HCT116 (cell line): ENCODE results near the gene RASL10A. TPM values are rescaled to one million over a fixed set of nuclear protein-coding genes. Genes with fewer than 3 reads are reported as not detected.

ENCODE experiments used
- ATAC-seq: fragments of 200-7000 bp; cut with Tn5 transposase; 2 replicates; pipeline ENCODE4 v1.9.1; 2020; ENCODE audit warnings: mild to moderate bottlenecking, moderate library complexity
- BruUV-seq: library from RNA; stranded (reverse); fragments of 400-500 nt; replicated peaks from 2 replicates; lab custom pipeline; 2021; lab: Mats Ljungman, UMichigan
- CTCF ChIA-PET: fragments of 300-600 bp; sonication (Branson Sonifier 250); formaldehyde crosslinking; loops from one replicate; lab custom pipeline; 2021; ENCODE audit warnings: antibody characterized with exemption; lab: Charles Lee
- POLR2A ChIA-PET: fragments of 300-600, 350-600 bp; sonication (Branson Sonifier 250); formaldehyde crosslinking; loops from one replicate; lab custom pipeline; 2021; ENCODE audit warnings: antibody characterized with exemption; lab: Charles Lee
- RAD21 ChIA-PET, 2 experiments: fragments of 300-600 bp; sonication (Branson Sonifier 250); formaldehyde crosslinking; loops; one replicate each; lab custom pipeline; 2023; ENCODE audit warnings: low total read pairs in 2 of 2; ENCODE audit not compliant: uncharacterized antibody in 2 of 2, unreplicated experiment in 2 of 2, low non-redundant PET in 1 of 2; lab: Charles Lee
- DNase-seq: peaks from one replicate; pipeline ENCODE4 v3.0.0-alpha.2; 2010; ENCODE audit warnings: low read depth, low spot score
- H2AFZ ChIP-seq: fragments of 200-600 bp; shearing (Covaris generic), sonication (generic); 2 replicates; pipeline ENCODE4 v1.6.1; 2017; ENCODE audit warnings: low read depth, mixed run types, mixed read lengths, antibody characterized with exemption, low read length; ENCODE audit not compliant: poor library complexity, severe bottlenecking
- H3K27ac ChIP-seq: 2 replicates; pipeline ENCODE4 v1.5.1; 2012; ENCODE audit warnings: low read depth, low read length
- H3K27me3 ChIP-seq: fragments of 200-600 bp; sonication (generic); 2 replicates; pipeline ENCODE4 v1.6.1; 2016; ENCODE audit warnings: mixed run types, low read length, mixed read lengths; ENCODE audit not compliant: insufficient read depth
- H3K36me3 ChIP-seq, 2 experiments: fragments of 200-500 bp in 1 of 2; fragments of 200-600 bp in 1 of 2; sonication (Bioruptor generic) in 1 of 2; sonication (generic) in 1 of 2; 2 replicates each; pipeline versions ENCODE4 v1.5.1 to v1.6.1; 2014 to 2016; ENCODE audit warnings: low read length in 2 of 2, inconsistent platforms in 1 of 2, mixed read lengths in 1 of 2, mixed run types in 1 of 2; ENCODE audit not compliant: insufficient read depth in 2 of 2, control insufficient read depth in 1 of 2
- H3K4me1 ChIP-seq, 2 experiments: fragments of 200-600 bp in 1 of 2; sonication (generic) in 1 of 2; 2 replicates each; pipeline versions ENCODE4 v1.5.1 to v1.6.1; 2012 to 2017; ENCODE audit warnings: low read length in 2 of 2, inconsistent platforms in 1 of 2, mild to moderate bottlenecking in 1 of 2, mixed read lengths in 1 of 2, mixed run types in 1 of 2, moderate library complexity in 1 of 2; ENCODE audit not compliant: insufficient read depth in 2 of 2, control insufficient read depth in 1 of 2
- H3K4me2 ChIP-seq: fragments of 200-600 bp; sonication (generic); 2 replicates; pipeline ENCODE4 v1.6.1; 2017; ENCODE audit warnings: mixed run types, low read length, mixed read lengths
- H3K4me3 ChIP-seq, 2 experiments: fragments of 200-600 bp in 1 of 2; sonication (generic) in 1 of 2; replicated peaks in 1 of 2; 2 replicates each; pipeline ENCODE4 v1.5.1; 2011 to 2016; ENCODE audit warnings: low read length in 2 of 2, control low read depth in 1 of 2, low read depth in 1 of 2, mild to moderate bottlenecking in 1 of 2, mixed read lengths in 1 of 2, mixed run types in 1 of 2
- H3K79me2 ChIP-seq: fragments of 200-600 bp; sonication (generic); 2 replicates; pipeline ENCODE4 v1.6.1; 2017; ENCODE audit warnings: mild to moderate bottlenecking, mixed run types, low read length, moderate library complexity, mixed read lengths; ENCODE audit not compliant: insufficient read depth
- H3K9ac ChIP-seq: fragments of 200-600 bp; sonication (generic); 2 replicates; pipeline ENCODE4 v1.6.1; 2016; ENCODE audit warnings: low read length, mixed read lengths
- H3K9me2 ChIP-seq: fragments of 200-600 bp; sonication (generic), shearing (Covaris generic); 2 replicates; pipeline ENCODE4 v1.6.1; 2017; ENCODE audit warnings: mixed run types, mild to moderate bottlenecking, moderate library complexity; ENCODE audit not compliant: insufficient read depth
- H3K9me3 ChIP-seq, 2 experiments: fragments of 200-500 bp in 1 of 2; fragments of 200-600 bp in 1 of 2; sonication (Bioruptor generic) in 1 of 2; sonication (generic) in 1 of 2; 2 replicates each; pipeline ENCODE4 v1.6.1; 2014 to 2017; ENCODE audit warnings: low read length in 2 of 2, mixed read lengths in 2 of 2, inconsistent platforms in 1 of 2, low read depth in 1 of 2, mild to moderate bottlenecking in 1 of 2, mixed run types in 1 of 2, moderate library complexity in 1 of 2; ENCODE audit not compliant: control insufficient read depth in 1 of 2, insufficient read depth in 1 of 2
- H4K20me1 ChIP-seq: fragments of 200-600 bp; sonication (generic), shearing (Covaris generic); 2 replicates; pipeline ENCODE4 v1.6.1; 2017; ENCODE audit warnings: mixed run types, mild to moderate bottlenecking, moderate library complexity; ENCODE audit not compliant: insufficient read depth
- CEBPB ChIP-seq: IDR thresholded peaks from 2 replicates; pipeline ENCODE4 v1.6.1; 2012; ENCODE audit warnings: low read depth
- FOSL1 ChIP-seq: IDR thresholded peaks from 2 replicates; pipeline ENCODE4 v1.6.1; 2012; ENCODE audit warnings: low read depth
- RAD21 ChIP-seq: IDR thresholded peaks from 2 replicates; pipeline ENCODE4 v1.6.1; 2012; ENCODE audit warnings: low read depth, mild to moderate bottlenecking
- SP1 ChIP-seq: IDR thresholded peaks from 2 replicates; pipeline ENCODE4 v1.6.1; 2012; ENCODE audit warnings: low read depth
- SRF ChIP-seq: IDR thresholded peaks from 2 replicates; pipeline ENCODE4 v1.6.1; 2012; ENCODE audit warnings: low read depth
- intact Hi-C: fragments of 100-400 bp; cut with micrococcal nuclease; formaldehyde crosslinking; loops from 2 replicates; pipeline ENCODE4 v1.10.0; 2022
- total RNA-seq: library from RNA; stranded (reverse); gene quantifications from one replicate; pipeline ENCODE4 v1.2.1, GENCODE V29; 2021; ENCODE audit not compliant: unreplicated experiment
- TF ChIP-seq, protein P1 (sequence below), 3 experiments: fragments of 200-600 bp in 1 of 3; sonication (generic) in 1 of 3; IDR thresholded peaks in 2 of 3; conservative IDR thresholded peaks in 1 of 3; 2 replicates each; pipeline ENCODE4 v1.5.1; 2012 to 2017; ENCODE audit warnings: low read depth in 2 of 3, low read length in 2 of 3, antibody characterized with exemption in 1 of 3, borderline replicate concordance in 1 of 3, control low read depth in 1 of 3, mild to moderate bottlenecking in 1 of 3, mixed read lengths in 1 of 3, mixed run types in 1 of 3, moderate library complexity in 1 of 3; ENCODE audit not compliant: insufficient read depth in 1 of 3

The RASL10A gene
- total RNA-seq, 1 experiment from 2014 or later = 0.96 TPM

DNA sequence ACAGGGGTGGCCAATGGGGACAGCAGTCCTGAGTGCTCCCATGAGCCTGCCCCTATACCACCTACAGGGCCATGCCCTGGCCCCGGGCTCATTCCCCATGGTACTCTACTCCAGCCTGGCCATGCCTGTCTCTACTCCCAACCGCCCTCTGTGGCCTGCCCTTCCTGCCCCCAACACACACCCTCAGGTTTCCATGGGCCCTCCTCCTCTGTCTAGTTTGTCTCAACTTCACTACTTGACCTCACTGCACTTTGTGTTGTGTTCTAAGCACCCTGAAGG lies 26.3 kb upstream of the RASL10A start:
- H3K9me2 ChIP-seq = no peaks in the 10 kb centered on the region
- intact Hi-C loops = no loop called here
- no peak overlapping the region for H2AFZ ChIP-seq
- no peaks in the 10 kb centered on the region for H3K79me2 ChIP-seq
- TF ChIP-seq RAD21 = no peak
- TF ChIP-seq, all 23 proteins: peak for 0
- BruUV-seq = no TSS peak
- ChIA-PET CTCF (no interaction called here), POLR2A (no interaction called here), RAD21 (no interaction called here)
- Histone ChIP-seq H3K27me3 (no peaks in the 10 kb centered on the region), H3K9me3 (no peaks in the 10 kb centered on the region), H3K36me3 (peaks cover 22 to 25% of the 10 kb centered on the region in 2 experiments), H3K4me3 (no peak overlapping the region), H3K4me1 (peaks cover 24 to 33% of the 10 kb centered on the region in 2 experiments), H4K20me1 (no peaks in the 10 kb centered on the region; the same call in 1 of the 2 replicates), H3K4me2 (no peak overlapping the region), H3K27ac (no peak overlapping the region), H3K9ac (no peak overlapping the region)
- DNase-seq (no peak), ATAC-seq (no peak)

DNA sequence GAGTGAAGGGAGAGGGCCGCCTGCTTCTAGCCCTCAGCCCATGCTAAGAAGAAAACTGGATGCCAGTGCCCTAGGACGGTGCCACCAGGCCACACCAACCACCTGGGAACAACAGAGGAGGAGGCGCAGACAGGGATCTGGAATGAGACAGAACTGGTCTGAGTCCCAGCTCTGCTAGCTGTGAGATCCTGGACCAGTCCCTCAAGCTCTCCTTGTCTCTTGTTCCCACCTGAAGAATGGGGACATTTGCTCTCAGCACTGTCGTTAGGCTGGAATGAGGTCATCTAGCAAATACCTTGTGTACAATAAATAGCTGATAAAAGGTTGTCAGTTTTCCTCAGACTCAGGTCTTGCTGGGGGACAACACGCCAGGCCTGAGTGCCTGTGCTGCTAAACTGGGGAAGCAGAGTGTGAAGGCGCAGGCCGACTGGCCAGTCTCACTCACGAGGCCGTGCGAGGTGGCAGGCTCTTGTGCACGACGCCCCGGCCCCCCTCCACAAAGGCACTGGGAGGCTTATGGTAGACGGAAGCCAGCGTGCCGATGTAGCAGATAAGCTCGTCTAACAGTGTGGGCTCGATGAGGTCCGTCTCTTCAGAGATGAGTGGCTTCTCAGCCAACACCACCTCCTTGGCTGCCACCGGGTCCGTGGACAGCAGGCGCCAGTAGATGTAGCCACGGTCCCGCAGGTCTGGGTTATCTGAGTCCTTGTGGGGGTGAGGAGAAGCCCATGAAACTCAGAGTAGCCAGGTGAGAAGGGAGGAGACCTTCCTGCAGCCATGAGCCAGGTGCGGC lies 25.8 kb upstream of the RASL10A start:
- RAD21 ChIA-PET = no interaction called here
- Histone ChIP-seq H3K4me1 (peaks cover 24 to 32% of the 10 kb centered on the region in 2 experiments), H3K4me3 (no peak overlapping the region), H3K27ac (no peak overlapping the region), H3K9ac (no peak overlapping the region), H3K4me2 (no peak overlapping the region), H3K36me3 (peaks cover 22 to 25% of the 10 kb centered on the region in 2 experiments), H3K9me3 (no peaks in the 10 kb centered on the region), H3K79me2 (no peaks in the 10 kb centered on the region), H2AFZ (no peak overlapping the region), H4K20me1 (no peaks in the 10 kb centered on the region; the same call in 1 of the 2 replicates), H3K27me3 (no peaks in the 10 kb centered on the region), H3K9me2 (no peaks in the 10 kb centered on the region)
- CTCF ChIA-PET = no interaction called here
- POLR2A ChIA-PET = no interaction called here
- intact Hi-C loops = no loop called here
- DNase-seq = no peak
- no peak for ATAC-seq
- TF ChIP-seq FOSL1 (no peak), CEBPB (no peak), SP1 (no peak), SRF (no peak)
- TF ChIP-seq, protein P1, sequence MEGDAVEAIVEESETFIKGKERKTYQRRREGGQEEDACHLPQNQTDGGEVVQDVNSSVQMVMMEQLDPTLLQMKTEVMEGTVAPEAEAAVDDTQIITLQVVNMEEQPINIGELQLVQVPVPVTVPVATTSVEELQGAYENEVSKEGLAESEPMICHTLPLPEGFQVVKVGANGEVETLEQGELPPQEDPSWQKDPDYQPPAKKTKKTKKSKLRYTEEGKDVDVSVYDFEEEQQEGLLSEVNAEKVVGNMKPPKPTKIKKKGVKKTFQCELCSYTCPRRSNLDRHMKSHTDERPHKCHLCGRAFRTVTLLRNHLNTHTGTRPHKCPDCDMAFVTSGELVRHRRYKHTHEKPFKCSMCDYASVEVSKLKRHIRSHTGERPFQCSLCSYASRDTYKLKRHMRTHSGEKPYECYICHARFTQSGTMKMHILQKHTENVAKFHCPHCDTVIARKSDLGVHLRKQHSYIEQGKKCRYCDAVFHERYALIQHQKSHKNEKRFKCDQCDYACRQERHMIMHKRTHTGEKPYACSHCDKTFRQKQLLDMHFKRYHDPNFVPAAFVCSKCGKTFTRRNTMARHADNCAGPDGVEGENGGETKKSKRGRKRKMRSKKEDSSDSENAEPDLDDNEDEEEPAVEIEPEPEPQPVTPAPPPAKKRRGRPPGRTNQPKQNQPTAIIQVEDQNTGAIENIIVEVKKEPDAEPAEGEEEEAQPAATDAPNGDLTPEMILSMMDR (IDR thresholded peaks at IDR 0.05 in 2 of 3, conservative IDR thresholded peaks at IDR 0.05 in 1 of 3; ENCODE audit: borderline replicate concordance in 1 of 3, insufficient read depth in 1 of 3, low read depth in 2 of 3, low read length in 2 of 3) = no peak
- BruUV-seq = no TSS peak
